ENCODE results near the gene MSMB.
"Not testable (repeated sequence)": the region's sequence is repeated elsewhere in the genome, so short reads cannot be mapped to it uniquely, and the experiment has no call there.

The MSMB gene

DNA sequence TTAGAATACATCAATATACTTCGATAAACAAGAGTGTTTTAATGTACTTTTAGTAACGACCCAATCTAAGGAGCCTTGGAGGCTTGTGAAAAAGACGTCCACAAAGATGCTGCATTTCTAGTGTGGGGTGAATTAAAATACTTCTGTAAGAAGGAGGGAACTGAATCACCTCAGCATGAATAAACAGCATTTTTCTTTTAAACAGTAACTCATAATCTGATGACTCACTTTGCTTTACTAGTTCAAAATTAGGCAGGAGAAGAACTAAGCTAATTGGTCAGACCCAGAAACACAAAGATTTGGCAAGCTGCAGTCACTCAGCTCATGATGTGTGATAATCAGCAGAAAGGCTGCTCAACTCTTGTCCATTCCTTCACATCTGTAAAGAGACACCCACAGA lies 39.9 kb downstream of the MSMB start:
- no peak for DNase-seq (ENCODE audit: low read depth)

DNA sequence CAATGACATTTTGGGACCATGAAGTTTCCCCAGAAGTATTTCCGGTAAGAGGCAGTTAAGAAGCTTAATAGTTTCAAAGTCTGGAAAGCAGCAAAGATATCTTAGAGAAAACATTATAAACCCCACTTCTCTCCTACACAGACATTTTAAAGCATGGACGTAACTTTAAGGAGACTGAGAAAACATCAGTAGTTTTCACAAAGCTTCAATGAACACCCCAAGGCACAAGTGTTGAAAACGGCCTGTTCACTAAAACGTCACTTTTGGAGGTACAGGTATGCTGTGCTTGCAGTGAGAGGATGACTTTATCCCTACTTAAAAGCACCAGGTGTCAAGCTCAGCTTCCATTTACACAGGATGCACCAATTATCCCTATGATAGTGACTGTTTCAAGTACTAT lies 40.7 kb downstream of the MSMB start:
- DNase-seq (ENCODE audit: low read depth) = no peak

DNA sequence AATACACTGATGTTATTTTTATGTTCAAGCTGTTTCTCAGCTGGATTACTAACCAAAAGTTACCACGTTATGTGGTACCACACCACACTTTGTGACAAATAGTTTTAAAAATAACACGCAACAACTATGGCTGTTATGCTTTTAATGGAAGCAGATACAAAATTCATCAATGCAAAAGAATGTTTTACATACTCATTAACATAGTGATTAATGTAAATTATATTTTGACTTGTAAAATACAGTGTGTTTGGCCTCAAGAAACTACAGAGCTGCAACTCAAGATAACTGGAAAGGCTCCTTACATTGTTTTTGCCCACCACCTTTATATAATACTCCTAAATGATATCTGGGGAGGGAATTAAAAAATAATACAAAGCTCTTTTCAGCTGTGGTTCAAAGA lies 41.1 kb downstream of the MSMB start:
- no peak for DNase-seq (ENCODE audit: low read depth)

DNA sequence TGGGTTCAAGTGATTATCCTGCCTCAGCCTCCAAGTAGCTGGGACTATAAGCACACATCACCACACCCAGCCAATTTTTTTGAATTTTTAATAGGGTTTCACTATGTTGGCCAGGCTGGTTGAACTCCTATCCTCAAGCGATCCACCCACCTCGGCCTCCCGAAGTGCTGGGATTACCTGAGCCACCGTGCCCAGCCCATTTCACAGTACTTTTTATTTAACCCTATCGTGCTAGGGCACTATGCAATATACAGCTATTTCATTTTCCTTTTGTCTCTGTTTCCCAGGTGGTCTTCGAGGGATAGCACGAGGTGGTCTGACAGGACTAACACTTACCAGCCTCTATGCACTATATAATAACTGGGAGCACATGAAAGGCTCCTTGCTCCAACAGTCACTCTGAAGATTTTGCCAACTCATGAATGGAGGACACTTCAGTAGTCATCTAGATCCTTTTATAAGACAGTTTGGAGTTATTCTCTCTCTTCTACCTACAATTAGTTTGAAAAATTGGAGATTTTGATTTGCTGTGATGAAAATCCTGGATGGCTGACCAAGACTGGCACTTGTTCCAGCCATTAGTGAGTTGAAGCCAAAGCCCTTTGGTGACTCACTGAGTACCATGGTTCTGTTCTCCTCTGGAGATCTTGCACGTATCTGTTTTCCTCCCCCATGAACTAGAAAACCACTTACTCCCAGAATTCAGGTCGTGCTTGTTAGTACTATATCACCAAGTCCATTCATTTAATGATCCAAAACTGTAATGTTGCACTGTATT lies 43.0 kb downstream of the MSMB start:
- no peak for DNase-seq (ENCODE audit: low read depth)

DNA sequence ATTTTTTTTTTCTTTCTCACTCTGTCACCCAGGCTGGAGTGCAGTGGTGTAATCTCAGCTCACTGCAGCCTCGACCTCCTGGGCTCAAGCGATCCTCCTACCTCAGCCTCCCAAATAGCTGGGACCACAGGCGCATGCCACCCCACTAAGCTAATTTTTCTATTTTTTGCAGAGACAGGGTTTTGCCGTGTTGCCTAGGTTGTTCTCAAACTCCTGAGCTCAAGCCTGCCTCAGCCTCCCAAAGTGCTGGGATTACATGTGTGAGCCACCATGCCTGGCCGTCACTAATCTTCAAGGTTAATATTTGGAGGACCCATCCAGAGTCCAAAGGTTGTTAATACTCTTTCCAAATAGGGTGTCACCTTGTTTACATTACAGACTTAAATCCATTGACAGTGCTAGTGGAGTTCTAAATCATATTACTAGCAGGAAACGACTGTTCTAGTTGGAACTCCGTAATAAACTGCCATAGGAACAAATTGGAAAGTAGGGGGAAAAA lies 43.8 kb downstream of the MSMB start:
- not testable (repeated sequence) for DNase-seq (ENCODE audit: low read depth)

DNA sequence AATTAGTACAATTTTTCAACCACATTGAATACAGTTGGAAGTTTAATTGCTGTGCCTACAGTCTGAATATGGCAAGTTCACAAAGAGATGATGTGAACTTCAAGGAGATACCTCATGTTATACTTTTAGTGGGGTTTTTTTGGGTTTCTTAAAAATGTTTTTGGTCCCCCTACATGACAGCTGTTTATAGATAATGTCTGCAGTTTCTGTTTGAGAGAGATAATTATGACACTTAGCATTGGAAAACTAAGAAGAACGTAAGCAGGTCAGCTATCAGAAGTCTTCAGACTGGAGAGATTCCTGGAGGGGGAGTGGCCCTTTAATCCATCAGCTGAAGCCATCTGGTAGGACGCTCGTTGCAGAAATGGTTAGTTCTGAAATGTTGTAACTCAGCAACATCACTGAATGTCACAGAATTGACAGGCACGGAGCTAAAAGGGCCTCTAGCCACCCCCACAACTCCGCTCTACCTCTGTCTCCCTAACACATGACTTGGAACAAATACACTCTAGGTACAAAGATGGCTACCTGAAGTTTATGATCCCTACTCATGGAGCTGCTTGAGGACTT lies 44.8 kb downstream of the MSMB start:
- no peak for DNase-seq (ENCODE audit: low read depth)

DNA sequence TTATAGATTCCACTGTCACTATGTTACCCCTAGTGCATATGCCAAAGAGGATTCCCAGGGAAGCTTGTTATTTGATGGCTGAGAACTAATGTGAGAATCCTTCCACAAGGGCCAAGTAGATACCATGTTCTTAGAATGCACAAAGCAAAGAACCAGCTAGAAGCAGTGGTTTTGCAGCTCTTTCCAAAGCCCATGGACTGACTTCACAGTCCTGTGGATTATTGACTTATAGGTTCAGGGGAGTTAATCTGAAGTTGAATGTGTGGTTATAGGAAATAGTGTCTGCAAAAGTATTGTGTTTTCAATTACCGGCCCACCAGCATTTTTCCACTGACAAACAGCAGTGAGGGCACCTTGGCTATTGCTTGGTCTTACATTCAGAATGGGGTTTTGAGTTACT lies 45.5 kb downstream of the MSMB start:
- no peak for DNase-seq (ENCODE audit: low read depth)

DNA sequence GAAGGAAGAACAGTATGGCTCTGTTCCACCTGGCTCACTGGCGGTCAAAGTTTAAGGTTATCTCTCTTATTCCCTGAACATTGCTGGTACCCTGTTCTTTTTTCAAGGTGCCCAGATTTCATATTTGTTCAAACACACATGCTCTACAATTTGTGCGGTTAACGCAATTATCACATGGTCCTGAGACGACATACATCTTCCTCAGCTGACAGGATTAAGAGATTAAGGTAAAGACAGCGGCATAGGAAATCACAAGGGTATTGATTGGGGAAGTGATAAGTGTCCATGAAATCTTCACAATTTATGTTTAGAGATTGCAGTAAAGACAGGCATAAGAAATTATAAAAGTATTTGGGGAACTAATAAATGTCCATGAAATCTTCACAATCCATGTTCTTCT lies 46.1 kb downstream of the MSMB start:
- not testable (repeated sequence) for DNase-seq (ENCODE audit: low read depth)

DNA sequence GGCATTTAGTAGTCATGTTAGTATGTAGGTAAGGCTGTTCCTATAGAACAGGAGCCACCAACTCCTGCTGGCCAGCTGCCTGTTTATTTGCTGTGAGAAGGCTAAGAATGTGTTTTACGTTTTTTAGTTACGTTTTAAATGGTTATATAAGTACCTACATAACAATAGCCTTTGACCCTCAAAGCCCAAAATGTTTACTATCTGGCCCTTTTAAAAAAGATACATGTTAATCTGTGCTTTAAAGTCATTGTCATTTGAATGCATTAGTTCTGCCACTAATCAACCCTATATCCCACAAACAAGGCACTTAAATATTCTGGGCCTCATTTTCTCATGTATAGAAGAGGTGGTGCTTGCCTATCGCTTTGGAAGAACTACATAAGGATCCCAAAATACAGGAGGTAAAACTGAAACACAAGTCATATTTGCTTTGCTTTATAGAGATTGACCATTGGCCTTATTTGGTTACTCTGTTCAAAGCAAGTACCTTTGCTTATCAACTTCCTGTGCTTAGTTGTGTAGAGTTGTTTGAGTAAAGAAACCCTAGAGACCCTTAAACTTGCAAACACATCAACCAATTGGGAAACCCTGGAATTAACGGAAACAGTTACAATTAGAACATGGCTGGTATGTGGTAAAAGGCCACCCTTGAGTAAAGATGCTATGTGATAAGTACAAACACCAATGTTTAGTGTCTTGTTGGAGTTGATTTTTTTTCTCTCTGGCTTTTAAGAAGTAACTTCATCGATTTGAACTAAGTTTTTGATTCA lies 47.9 kb downstream of the MSMB start:
- no peak for DNase-seq (ENCODE audit: low read depth)

DNA sequence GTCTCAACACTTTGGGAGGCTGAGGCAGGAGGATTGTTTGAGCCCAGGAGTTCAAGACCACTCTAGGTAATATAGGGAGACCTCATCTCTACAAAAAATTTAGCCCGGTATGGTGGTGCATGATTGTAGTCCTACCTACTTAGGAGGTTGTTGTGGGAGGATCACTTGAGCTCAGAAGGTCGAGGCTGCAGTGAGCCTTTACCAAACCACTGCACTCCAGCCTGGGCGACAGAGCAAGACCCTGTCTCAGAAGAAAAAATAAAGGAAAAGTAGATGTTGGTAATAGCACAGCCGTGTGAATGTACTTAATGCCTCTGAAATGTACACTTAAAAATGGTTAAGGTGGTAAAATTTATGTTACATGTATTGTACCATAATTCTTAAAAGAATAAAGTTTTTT lies 48.5 kb downstream of the MSMB start:
- DNase-seq (ENCODE audit: low read depth) = no peak

DNA sequence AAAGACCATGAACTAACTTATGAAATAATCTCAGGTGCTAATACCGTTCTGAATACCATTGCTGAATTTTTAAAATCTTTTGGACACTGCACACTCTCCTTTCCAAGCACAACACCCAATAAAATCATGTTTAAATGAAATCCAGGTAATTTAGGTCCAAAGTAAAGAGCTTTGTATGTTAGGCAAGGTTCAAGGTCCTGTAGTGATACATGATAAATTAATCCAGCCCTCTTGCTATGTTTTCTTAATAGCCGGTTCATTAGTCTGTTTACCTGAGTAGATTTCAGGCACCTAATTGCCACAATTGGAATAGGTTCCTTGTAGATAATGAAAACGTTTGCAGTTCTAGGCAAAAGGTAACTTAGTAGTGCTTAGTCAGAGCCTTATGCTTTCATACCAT lies 60.5 kb downstream of the MSMB start:
- not testable (repeated sequence) for DNase-seq (ENCODE audit: low read depth)

DNA sequence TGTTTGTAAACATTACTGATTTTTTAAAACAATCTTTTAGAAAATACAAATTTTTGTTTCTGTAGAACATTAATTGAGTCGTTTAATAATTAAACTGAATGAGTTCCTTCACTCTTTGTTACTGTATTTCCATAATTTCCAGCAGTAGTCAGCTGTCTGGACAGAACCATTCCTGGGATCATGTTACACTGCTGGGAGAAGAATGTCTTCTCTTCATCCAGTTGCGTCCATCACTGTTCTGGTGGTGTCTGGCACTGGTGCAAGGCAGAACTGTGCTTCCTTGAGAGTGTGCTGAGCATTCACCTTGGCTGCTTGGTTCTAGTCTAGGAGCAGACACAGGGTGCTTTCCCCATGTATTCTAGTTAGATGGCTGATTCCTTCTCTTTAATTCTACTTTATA lies 61.6 kb downstream of the MSMB start:
- DNase-seq (ENCODE audit: low read depth) = not testable (repeated sequence)

DNA sequence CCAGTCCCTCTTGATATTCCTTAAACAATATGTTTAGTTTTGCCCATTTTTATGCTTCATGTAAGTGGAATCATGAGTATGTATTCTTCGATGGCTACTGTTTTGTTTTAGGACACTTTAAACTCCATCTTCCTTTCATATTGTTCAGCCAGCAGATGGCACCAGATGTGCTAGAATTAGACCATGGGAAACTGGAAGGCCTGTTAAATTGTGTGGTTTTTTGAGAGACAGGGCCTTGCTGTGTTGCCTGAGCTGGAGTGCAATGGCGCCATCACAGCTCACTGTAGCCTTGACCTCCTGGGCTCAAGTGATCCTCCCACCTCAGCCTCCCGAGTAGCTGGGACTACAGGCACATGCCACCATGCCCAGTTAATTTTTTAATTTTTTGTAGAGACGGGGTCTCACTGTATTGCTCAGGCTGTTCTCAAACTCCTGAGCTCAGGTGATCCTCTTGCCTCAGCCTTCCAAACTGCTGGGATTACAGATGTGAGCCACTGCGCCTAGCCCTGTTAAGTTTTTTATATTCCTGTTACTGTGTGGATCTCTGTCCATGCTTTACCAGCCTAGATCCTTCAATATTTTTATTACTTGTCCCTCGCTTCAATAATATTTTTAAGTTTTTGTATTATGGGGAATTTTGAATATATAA lies 62.4 kb downstream of the MSMB start:
- not testable (repeated sequence) for DNase-seq (ENCODE audit: low read depth)
